H1 (cell line): ENCODE data around the gene USP24. TPM values are rescaled to one million over a fixed set of nuclear protein-coding genes. Genes with fewer than 3 reads are reported as not detected.

Source experiments
- KDM4A ChIP-seq: IDR thresholded peaks from one replicate; pipeline ENCODE4 v1.7.1; 2012; ENCODE audit warnings: low read depth, mild to moderate bottlenecking, moderate library complexity, low read length, inconsistent platforms; ENCODE audit not compliant: severe bottlenecking
- PHF8 ChIP-seq: fragments of 200-600 bp; sonication (generic); conservative IDR thresholded peaks from 2 replicates; pipeline ENCODE4 v1.7.1; 2012; ENCODE audit warnings: low read depth, mild to moderate bottlenecking, inconsistent platforms, low read length, moderate library complexity
- polyA plus RNA-seq, 7 experiments: library from polyadenylated mRNA; depleted of rRNA in 3 of 7; stranded (reverse) in 5 of 7; unstranded in 2 of 7; fragments of >200 nt in 5 of 7; fragments of 200-250 nt in 2 of 7; gene quantifications; 1 replicate in 5 of 7; 2 replicates in 1 of 7; 4 replicates in 1 of 7; pipeline versions ENCODE4 v1.2.1 to v1.2.3, GENCODE V29; 2011 to 2013; ENCODE audit warnings: missing spikeins in 2 of 7, mixed read lengths in 2 of 7
- total RNA-seq: library from RNA; stranded (reverse); fragmentation: NEBNext Ultra II Directional; extraction: Animal tissue kit (Norgen Biotek cat#: 25700); gene quantifications from 2 replicates; pipeline ENCODE4 v1.2.1, GENCODE V29; 2021

USP24 gene
- total and polyA plus RNA-seq, 2 of the 8 experiments (the other 6 are each of a cell fraction or from before 2014, with no cell fraction given), result 11.1 to 34.6 TPM

- TF ChIP-seq KDM4A (no peak), PHF8 (no peak)
Observed at GRCh38 chr1:55081905-55082296, 133.3 kb downstream of the USP24 start (continued).
